Testis (tissue), 2 donors: Measurements from ENCODE around the gene TTC17.

Experiments used
- POLR2A ChIP-seq: fragments of 450-650 bp; IDR thresholded peaks from one replicate; pipeline ENCODE4 v1.6.1; 2017; ENCODE audit warnings: antibody characterized with exemption, mild to moderate bottlenecking, moderate library complexity
- TF ChIP-seq, protein P1 (sequence below), 3 experiments: fragments of 450-650 bp in 2 of 3; fragments of 200-600 bp in 1 of 3; sonication (generic) in 1 of 3; IDR thresholded peaks; one replicate each; pipeline ENCODE4 v1.5.1; 2016 to 2019; ENCODE audit warnings: antibody characterized with exemption in 3 of 3, mild to moderate bottlenecking in 2 of 3, moderate library complexity in 1 of 3

DNA sequence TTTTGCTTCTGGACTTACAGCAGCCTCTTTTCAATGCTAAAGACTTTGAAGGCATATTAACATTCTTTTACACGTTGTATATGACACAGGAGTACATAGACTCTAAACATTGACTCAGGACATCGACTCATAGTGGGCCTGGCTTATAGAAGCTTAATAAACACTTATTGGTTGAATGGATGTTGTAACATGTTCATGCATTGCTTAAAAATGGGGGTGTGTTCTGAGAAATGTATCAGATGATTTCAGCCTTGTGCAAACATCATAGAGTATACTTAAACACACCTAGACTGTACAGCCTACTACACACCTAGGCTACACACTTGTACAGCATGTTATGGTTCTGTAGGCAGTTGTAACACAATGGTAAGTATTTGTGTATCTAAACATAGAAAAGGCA is 17.9 kb downstream of the TTC17 start:
- TF ChIP-seq, protein P1, sequence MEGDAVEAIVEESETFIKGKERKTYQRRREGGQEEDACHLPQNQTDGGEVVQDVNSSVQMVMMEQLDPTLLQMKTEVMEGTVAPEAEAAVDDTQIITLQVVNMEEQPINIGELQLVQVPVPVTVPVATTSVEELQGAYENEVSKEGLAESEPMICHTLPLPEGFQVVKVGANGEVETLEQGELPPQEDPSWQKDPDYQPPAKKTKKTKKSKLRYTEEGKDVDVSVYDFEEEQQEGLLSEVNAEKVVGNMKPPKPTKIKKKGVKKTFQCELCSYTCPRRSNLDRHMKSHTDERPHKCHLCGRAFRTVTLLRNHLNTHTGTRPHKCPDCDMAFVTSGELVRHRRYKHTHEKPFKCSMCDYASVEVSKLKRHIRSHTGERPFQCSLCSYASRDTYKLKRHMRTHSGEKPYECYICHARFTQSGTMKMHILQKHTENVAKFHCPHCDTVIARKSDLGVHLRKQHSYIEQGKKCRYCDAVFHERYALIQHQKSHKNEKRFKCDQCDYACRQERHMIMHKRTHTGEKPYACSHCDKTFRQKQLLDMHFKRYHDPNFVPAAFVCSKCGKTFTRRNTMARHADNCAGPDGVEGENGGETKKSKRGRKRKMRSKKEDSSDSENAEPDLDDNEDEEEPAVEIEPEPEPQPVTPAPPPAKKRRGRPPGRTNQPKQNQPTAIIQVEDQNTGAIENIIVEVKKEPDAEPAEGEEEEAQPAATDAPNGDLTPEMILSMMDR (IDR thresholded peaks at IDR 0.05) = no peak
- no peak for TF ChIP-seq POLR2A
